ENCODE data around the gene CREB5.

GRCh38 chr7:28414453-28414852 is 2.1 kb downstream of the CREB5 start:
- TF ChIP-seq, protein P1, sequence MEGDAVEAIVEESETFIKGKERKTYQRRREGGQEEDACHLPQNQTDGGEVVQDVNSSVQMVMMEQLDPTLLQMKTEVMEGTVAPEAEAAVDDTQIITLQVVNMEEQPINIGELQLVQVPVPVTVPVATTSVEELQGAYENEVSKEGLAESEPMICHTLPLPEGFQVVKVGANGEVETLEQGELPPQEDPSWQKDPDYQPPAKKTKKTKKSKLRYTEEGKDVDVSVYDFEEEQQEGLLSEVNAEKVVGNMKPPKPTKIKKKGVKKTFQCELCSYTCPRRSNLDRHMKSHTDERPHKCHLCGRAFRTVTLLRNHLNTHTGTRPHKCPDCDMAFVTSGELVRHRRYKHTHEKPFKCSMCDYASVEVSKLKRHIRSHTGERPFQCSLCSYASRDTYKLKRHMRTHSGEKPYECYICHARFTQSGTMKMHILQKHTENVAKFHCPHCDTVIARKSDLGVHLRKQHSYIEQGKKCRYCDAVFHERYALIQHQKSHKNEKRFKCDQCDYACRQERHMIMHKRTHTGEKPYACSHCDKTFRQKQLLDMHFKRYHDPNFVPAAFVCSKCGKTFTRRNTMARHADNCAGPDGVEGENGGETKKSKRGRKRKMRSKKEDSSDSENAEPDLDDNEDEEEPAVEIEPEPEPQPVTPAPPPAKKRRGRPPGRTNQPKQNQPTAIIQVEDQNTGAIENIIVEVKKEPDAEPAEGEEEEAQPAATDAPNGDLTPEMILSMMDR (IDR thresholded peaks at IDR 0.05) = no peak
- TF ChIP-seq POLR2A (IDR thresholded peaks at IDR 0.05; ENCODE audit: low read depth) (no peak), EP300 (IDR thresholded peaks at IDR 0.05) (no peak), POLR2AphosphoS5 (IDR thresholded peaks at IDR 0.05) (no peak)

Data from esophagus muscularis mucosa (tissue), 4 donors.